HFFc6 (cell line): Measurements from ENCODE around the gene EPAS1. TPM values are rescaled to one million over a fixed set of nuclear protein-coding genes. Genes with fewer than 3 reads are reported as not detected.
"Not testable (repeated sequence)": the region's sequence is repeated elsewhere in the genome, so short reads cannot be mapped to it uniquely, and the experiment has no call there.

Experiments
- DNase-seq: peaks from one replicate; pipeline ENCODE4 v3.0.0-alpha.2; 2018
- H3K27ac Mint-ChIP-seq: 2 replicates; pipeline ENCODE4 v1.8.0; 2020; ENCODE audit warnings: mild to moderate bottlenecking, mixed read lengths
- H3K27me3 Mint-ChIP-seq: 2 replicates; pipeline ENCODE4 v1.8.0; 2021; ENCODE audit warnings: mild to moderate bottlenecking, moderate library complexity, mixed read lengths; ENCODE audit not compliant: insufficient read depth
- H3K36me3 Mint-ChIP-seq: 2 replicates; pipeline ENCODE4 v1.8.0; 2021; ENCODE audit warnings: low read depth, mixed read lengths
- H3K4me1 Mint-ChIP-seq: 2 replicates; pipeline ENCODE4 v1.8.0; 2020; ENCODE audit warnings: low read depth, mixed read lengths
- H3K4me3 Mint-ChIP-seq: 2 replicates; pipeline ENCODE4 v1.8.0; 2020; ENCODE audit warnings: mild to moderate bottlenecking, moderate library complexity, mixed read lengths
- H3K9me3 Mint-ChIP-seq: 2 replicates; pipeline ENCODE4 v1.8.0; 2020; ENCODE audit warnings: mild to moderate bottlenecking, mixed read lengths
- total RNA-seq, 6 experiments: library from RNA; stranded (reverse); fragmentation: NEBNext Ultra II Directional; extraction: Animal tissue kit (Norgen Biotek cat#: 25700); gene quantifications; 2 replicates in 1 of 6; 3 replicates in 5 of 6; pipeline ENCODE4 v1.2.3, GENCODE V29; 2021
- TF ChIP-seq, protein P1 (sequence below): fragments of 200-600 bp; sonication (generic); IDR thresholded peaks from 2 replicates; pipeline ENCODE4 v1.5.0; 2021; ENCODE audit warnings: antibody characterized with exemption, mild to moderate bottlenecking

Gene EPAS1
- total RNA-seq, 6 experiments from 2014 or later: 93.5 to 115 (median 101) TPM

DNA sequence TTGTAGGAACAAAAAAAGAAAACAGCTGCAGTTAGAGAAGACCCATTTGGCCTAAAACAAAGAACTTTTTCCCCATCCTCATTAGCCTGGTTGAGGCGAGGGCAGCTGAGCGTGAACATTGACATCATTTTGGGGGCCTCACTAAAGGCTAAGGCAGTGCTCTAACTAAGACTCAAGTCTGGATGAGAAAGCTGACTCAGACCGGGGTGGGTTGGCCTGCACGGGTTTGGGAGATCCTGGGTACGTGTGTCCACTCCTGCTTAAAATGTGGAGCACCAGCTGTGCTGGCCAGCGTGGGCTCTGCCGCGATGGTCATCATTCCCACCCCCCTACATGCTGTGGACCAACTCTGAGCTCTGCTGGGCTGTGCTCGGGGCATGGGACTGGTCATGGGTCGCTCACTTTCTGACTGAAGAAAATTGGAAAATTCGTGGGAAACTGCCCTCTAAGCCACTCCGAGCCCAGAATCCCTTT lies 96.2 kb downstream of the EPAS1 start:
- DNase-seq: no peak
- Mint-ChIP-seq H3K36me3 (no peaks in the 10 kb centered on the region), H3K27me3 (peaks cover 16% of the 10 kb centered on the region), H3K4me1 (peaks cover 16% of the 10 kb centered on the region), H3K4me3 (no peak overlapping the region), H3K27ac (no peak overlapping the region), H3K9me3 (no peaks in the 10 kb centered on the region)
- TF ChIP-seq, protein P1, sequence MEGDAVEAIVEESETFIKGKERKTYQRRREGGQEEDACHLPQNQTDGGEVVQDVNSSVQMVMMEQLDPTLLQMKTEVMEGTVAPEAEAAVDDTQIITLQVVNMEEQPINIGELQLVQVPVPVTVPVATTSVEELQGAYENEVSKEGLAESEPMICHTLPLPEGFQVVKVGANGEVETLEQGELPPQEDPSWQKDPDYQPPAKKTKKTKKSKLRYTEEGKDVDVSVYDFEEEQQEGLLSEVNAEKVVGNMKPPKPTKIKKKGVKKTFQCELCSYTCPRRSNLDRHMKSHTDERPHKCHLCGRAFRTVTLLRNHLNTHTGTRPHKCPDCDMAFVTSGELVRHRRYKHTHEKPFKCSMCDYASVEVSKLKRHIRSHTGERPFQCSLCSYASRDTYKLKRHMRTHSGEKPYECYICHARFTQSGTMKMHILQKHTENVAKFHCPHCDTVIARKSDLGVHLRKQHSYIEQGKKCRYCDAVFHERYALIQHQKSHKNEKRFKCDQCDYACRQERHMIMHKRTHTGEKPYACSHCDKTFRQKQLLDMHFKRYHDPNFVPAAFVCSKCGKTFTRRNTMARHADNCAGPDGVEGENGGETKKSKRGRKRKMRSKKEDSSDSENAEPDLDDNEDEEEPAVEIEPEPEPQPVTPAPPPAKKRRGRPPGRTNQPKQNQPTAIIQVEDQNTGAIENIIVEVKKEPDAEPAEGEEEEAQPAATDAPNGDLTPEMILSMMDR: no peak

DNA sequence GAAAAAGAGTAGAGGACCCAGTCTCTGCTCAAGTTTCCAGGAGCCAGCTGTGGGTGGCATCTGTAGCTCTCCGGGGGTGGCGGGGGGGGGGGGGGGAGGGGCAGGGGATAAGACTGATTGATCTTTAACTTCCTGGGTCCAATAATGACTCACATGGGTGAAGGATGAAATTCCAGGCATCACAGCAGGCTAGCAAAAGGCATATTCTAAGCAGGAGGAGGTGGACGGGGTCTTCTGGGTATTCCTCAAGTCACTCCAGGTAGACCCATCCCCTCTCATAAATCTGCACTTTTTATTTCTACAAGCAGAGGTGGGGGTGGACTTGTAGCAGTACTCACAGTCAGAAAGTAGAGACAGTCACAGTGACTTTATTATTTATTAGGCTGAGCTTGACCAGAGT lies 96.7 kb downstream of the EPAS1 start:
- TF ChIP-seq, protein P1: no peak
- DNase-seq: no peak
- no peaks in the 10 kb centered on the region for H3K36me3 Mint-ChIP-seq
- H3K4me1 Mint-ChIP-seq: peaks cover 16% of the 10 kb centered on the region
- H3K9me3 Mint-ChIP-seq: no peaks in the 10 kb centered on the region
- H3K4me3 Mint-ChIP-seq: no peak overlapping the region
- H3K27me3 Mint-ChIP-seq: peaks cover 16% of the 10 kb centered on the region
- H3K27ac Mint-ChIP-seq: no peak overlapping the region

DNA sequence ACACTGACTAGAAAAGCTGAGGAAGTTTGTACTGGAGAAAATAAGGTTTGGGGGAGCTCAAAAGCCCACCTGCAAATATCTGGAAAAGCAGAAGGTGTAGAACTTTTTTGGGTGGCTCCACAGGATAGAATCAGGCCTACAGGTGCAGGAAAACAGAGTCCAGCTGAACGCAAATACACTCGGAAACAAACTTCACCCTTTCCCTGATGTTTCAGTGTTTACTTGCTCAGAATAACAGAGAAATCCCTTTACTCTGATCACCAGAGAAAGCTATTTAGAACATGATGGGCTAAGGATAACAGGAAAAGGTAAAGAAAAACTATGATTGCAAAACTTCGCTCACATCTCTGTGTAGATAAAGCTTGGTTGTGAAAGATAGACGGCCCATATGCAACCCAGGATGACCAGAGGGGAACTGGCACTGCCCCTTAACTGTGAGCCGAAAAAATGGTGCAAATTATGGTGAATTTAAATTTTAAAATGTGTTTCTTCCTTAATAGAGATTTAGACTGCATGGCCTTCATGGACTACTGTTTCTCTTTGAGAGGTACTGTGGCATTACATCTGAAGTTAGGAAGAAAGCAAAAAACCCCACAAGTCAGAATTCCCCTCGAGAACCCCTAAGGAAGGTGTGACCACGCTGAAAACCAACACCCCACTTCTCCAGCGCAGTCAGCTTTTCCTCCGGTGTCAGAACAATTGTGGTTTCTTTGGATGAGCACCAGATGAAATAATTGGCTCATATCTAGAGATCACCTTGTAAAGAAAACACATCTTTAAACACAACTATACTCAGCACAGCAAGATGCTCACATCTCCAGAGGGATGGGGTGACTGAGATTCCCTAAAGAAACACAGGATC lies 97.7 kb downstream of the EPAS1 start:
- peaks cover 16% of the 10 kb centered on the region for H3K27me3 Mint-ChIP-seq
- H3K4me3 Mint-ChIP-seq: no peak overlapping the region
- H3K4me1 Mint-ChIP-seq: peaks cover 16% of the 10 kb centered on the region
- no peak overlapping the region for H3K27ac Mint-ChIP-seq
- H3K36me3 Mint-ChIP-seq: no peaks in the 10 kb centered on the region
- no peaks in the 10 kb centered on the region for H3K9me3 Mint-ChIP-seq
- TF ChIP-seq, protein P1: no peak
- no peak for DNase-seq

DNA sequence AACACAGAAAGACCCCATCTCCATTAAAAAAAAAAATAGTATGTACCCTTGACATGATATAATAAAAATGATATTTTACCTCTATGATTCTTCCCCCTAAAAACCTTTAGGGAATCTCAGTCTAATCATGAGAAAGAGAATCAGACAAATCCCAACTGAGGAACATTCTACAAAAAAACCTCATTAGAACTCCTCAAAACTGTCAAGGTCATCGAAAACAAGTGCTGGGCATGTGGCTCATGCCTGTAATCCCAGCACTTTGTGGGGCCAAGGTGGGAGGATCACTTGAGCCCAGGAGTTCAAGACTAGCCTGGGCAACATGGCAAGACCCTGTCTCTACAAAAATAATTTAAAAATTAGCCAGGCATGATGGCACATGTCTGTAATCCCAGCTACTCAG lies 98.5 kb downstream of the EPAS1 start:
- peaks cover 18% of the 10 kb centered on the region for H3K27me3 Mint-ChIP-seq
- not testable (repeated sequence) for DNase-seq

DNA sequence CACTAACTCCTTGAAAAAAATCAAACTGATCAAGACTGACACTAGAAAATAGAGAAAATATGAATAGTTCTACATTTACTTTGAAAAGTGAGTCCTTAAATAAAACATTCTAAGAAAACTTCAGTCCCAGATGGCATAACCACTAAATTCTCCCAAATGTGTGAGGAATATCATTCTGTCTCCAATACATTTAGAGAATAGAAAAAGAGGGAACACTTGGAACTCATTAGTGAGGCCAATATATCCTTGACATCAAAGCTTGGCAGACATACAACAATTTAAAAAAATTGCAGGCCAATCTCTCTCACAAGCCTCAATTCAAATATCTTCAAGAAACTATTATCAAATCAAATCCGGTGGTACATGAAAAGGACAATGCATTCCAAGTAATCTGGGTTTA lies 102.8 kb downstream of the EPAS1 start:
- peaks cover 20% of the 10 kb centered on the region for H3K27me3 Mint-ChIP-seq
- no peaks in the 10 kb centered on the region for H3K9me3 Mint-ChIP-seq
- H3K4me3 Mint-ChIP-seq: no peak overlapping the region
- H3K4me1 Mint-ChIP-seq: peaks cover 6% of the 10 kb centered on the region
- no peak overlapping the region for H3K27ac Mint-ChIP-seq
- no peaks in the 10 kb centered on the region for H3K36me3 Mint-ChIP-seq
- DNase-seq: no peak
- TF ChIP-seq, protein P1: no peak

More for the DNA sequence above, 98.5 kb downstream of the EPAS1 start:
- not testable (repeated sequence) for H3K4me3 Mint-ChIP-seq, H3K9me3 Mint-ChIP-seq, H3K36me3 Mint-ChIP-seq, H3K27ac Mint-ChIP-seq
- peaks cover 16% of the 10 kb centered on the region for H3K4me1 Mint-ChIP-seq

DNA sequence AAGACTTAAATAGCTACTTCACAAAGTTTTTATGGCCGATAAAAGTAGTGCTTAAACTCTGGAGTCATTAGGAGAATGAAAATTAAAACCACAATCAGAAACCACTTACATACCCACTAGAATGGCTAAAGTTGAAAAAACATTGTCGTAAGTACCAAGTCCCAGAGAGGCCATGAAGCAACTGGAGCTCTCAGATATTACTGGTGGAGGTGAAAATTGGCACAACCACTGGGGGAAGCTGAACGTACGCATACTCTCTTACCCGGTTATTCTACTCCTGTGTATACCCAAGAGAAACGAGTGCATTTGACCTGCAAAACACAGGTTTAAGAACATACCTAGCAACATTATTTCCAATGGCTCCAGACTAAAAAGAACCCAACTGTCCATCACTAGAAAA lies 105.7 kb downstream of the EPAS1 start:
- TF ChIP-seq, protein P1: no peak
- no peak for DNase-seq
- peaks cover 16% of the 10 kb centered on the region for H3K27me3 Mint-ChIP-seq
- no peak overlapping the region for H3K27ac Mint-ChIP-seq
- peaks cover under 1% of the 10 kb centered on the region; the same call in 1 of the 2 replicates for H3K4me1 Mint-ChIP-seq
- no peaks in the 10 kb centered on the region for H3K9me3 Mint-ChIP-seq
- H3K36me3 Mint-ChIP-seq: no peaks in the 10 kb centered on the region
- no peak overlapping the region for H3K4me3 Mint-ChIP-seq
